AG10803 (cell line): ENCODE data around the gene SIK3.
"Not testable (repeated sequence)": the region's sequence is repeated elsewhere in the genome, so short reads cannot be mapped to it uniquely, and the experiment has no call there.

Experiments used
- DNase-seq: peaks from one replicate; pipeline ENCODE4 v3.0.0; 2010; ENCODE audit warnings: low read depth
- H3K4me3 ChIP-seq: 2 replicates; pipeline ENCODE4 v1.5.1; 2011; ENCODE audit warnings: mild to moderate bottlenecking, low read length, control low read depth
- TF ChIP-seq, protein P1 (sequence below): conservative IDR thresholded peaks from 2 replicates; pipeline ENCODE4 v1.5.1; 2011; ENCODE audit warnings: mild to moderate bottlenecking, low read length, control low read depth, inconsistent platforms

Gene SIK3

DNA sequence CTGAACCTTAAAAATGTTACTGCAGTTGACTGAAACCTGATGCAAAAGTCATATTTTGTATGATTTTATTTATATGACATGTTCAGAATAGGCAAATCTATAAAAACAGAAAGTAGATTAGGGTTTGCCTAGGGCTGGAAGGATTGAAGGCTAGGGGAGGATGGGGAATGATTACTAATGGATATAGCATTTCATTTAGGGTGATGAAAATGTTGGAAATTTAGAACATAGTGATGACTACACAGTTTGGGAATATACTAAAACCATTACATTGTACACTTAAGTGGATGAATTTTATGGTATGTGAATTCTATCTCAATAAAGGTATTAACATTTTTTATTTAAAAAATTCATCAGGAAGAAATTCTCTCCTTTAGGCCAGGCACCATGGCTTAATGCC is 22.9 kb upstream of the SIK3 start:
- TF ChIP-seq, protein P1, sequence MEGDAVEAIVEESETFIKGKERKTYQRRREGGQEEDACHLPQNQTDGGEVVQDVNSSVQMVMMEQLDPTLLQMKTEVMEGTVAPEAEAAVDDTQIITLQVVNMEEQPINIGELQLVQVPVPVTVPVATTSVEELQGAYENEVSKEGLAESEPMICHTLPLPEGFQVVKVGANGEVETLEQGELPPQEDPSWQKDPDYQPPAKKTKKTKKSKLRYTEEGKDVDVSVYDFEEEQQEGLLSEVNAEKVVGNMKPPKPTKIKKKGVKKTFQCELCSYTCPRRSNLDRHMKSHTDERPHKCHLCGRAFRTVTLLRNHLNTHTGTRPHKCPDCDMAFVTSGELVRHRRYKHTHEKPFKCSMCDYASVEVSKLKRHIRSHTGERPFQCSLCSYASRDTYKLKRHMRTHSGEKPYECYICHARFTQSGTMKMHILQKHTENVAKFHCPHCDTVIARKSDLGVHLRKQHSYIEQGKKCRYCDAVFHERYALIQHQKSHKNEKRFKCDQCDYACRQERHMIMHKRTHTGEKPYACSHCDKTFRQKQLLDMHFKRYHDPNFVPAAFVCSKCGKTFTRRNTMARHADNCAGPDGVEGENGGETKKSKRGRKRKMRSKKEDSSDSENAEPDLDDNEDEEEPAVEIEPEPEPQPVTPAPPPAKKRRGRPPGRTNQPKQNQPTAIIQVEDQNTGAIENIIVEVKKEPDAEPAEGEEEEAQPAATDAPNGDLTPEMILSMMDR = no peak
- DNase-seq = peak; percentile 57
- H3K4me3 ChIP-seq = no peak overlapping the region

DNA sequence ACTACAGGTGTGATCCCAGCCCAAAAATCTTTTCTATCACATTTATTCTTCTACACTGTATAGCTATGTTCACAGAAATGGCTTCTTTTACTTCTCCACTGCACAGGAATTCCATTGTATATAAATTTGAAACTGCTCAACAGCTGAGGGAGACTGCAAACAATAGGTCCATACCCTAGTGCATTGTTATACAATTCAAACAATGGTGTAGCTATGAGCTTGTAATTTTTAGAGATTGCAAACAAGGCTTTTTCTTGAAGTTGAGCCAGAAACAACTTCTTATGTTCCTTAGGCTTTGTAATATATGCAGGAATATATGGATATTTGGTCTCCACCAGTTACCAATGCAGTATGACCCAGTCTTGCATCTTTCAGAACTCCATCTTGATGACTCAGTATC is 19.5 kb upstream of the SIK3 start:
- TF ChIP-seq, protein P1 = no peak
- H3K4me3 ChIP-seq = no peak overlapping the region
- DNase-seq = no peak

DNA sequence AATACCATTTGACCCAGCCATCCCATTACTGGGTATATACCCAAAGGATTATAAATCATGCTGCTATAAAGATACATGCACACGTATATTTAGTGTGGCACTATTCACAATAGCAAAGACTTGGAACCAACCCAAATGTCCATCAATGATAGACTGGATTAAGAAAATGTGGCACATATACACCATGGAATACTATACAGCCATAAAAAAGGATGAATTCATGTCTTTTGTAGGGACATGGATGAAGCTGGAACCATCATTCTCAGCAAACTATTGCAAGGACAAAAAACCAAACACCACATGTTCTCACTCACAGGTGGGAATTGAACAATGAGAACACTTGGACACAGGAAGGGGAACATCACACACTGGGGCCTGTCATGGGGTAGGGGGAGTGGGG is 14.7 kb upstream of the SIK3 start:
- not testable (repeated sequence) for DNase-seq, H3K4me3 ChIP-seq

DNA sequence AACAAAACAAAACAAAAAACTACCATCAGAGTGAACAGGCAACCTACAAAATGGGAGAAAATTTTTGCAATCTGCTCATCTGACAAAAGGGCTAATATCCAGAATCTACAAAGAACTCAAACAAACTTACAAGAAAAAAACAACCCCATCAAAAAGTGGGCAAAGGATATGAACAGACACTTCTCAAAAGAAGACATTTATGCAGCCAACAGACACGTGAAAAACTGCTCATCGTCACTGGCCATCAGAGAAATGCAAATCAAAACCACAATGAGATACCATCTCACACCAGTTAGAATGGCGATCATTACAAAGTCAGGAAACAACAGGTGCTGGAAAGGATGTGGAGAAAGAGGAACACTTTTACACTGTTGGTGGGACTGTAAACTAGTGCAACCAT is 14.3 kb upstream of the SIK3 start:
- not testable (repeated sequence) for H3K4me3 ChIP-seq, DNase-seq

DNA sequence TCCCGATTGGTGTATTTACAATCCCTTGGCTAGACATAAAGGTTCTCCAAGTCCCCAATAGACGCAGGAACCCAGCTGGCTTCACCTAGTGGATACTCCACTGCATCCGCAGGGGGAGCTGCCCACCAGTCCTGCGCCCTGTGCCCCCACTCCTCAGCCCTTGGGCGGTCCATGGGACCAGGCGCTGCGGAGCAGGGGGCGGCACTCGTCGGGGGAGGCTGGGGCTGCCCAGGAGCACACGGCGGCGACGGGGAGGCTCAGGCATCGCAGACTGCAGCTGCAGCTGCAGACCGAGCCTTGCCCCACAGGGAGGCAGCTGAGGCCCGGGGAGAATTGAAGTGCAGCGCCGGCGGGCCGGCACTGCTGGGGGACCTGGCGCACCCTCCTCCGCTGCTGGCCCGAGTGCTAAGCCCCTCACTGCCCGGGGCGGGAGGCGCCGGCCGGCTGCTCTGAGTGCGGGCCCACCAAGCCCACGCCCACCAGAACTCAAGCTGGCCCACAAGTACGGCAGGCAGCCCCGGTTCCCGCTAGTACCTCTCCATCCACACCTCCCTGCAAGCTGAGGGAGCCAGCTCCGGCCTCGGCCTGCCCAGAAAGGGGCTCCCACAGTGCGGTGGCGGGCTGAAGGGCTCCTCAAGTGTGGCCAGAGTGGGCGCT is 12.2 kb upstream of the SIK3 start:
- H3K4me3 ChIP-seq = no peak overlapping the region
- TF ChIP-seq, protein P1 = no peak
- no peak for DNase-seq

DNA sequence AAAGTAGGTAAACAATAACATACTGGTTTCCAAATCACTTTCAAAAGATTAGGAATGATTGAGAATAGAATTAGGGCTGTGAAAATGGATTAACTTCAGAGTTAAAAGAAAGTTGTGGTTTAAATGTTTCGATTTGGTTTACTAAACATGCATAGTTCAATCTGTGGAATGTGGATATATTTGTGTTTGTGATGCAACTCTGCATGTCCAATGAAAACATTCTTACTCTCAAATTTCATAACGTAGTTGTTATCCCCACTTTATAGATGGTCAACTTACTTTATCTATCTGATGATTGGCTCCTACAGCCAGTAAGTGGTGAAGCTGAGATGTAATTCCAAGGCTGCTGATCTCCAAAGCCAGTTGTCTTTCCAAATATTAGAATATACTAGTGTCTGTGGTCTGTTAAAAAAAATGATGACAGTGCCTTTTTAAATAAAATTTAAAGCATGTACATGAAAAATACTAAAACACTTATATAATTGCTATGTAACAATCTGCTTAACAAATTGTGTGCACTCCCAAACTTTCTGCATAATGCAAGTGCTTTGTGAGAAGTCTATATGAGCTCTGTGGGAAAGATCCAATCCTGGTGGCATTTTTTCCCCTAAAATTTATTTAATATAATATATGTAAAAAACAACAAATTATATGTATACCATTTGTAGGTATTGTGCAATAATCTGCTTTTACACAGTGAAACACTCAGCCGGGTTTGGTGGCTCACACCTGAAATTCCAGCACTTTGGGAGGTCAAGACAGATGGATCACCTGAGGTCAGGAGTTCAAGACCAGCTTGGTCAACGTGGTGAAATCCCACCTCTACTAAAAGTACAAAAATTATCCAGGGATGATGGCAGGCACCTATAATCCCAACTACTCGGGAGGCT is 9.7 kb upstream of the SIK3 start:
- DNase-seq = peak; percentile 61
- H3K4me3 ChIP-seq = no peak overlapping the region
- TF ChIP-seq, protein P1 = no peak

DNA sequence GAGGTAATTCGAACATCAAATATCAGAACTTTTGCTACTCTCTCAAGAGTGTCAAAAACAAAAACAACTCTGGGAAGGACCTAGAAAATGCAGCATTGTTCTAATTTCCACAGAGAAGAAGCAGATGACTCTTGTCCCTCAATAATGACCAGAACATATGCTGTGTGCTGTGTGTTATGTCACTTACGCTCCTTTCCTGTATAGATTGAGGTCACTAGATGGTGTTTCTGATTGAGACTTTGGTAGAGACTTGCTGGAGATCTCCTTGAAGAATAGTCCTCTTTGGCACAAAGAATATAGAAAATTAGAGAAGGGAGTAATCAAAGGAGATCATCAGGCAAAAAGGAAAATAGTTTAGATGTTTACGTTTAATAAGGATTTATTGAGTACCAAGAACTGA is 2.3 kb upstream of the SIK3 start:
- no peak for DNase-seq
- TF ChIP-seq, protein P1 = no peak
- no peak overlapping the region for H3K4me3 ChIP-seq

DNA sequence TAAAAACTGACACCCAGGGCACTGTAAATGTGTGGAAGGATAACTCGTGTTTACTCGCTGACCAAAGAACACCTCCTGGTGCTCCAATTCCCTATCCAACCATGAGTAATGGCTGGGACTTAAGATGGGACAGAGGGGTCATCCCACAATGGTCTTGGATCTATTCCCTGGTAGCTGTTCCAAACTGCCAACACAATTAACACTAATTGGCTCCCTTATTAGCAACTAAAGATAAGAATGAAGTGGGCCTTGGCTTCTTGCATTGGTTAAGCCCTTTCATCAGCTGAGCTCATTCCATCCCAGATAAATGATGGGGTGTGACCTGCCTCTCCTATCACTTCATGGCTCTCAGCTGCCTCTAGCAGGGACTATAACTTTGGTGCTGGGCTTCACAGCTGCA is 1.5 kb upstream of the SIK3 start:
- no peak overlapping the region for H3K4me3 ChIP-seq
- TF ChIP-seq, protein P1 = no peak
- DNase-seq = no peak
